Subcutaneous abdominal adipose tissue (tissue), 5 donors: Measurements from ENCODE around the gene HMBS.
"Not testable (repeated sequence)": the region's sequence is repeated elsewhere in the genome, so short reads cannot be mapped to it uniquely, and the experiment has no call there.

Experiments used
- H3K27ac ChIP-seq: one replicate; pipeline ENCODE4 v1.7.0; 2013; ENCODE audit warnings: low read depth, mild to moderate bottlenecking, inconsistent platforms, low read length, moderate library complexity
- H3K27me3 ChIP-seq, 5 donors: one replicate each; pipeline ENCODE4 v1.7.0; 2013; ENCODE audit warnings: low read length in 5 of 5, inconsistent platforms in 1 of 5; ENCODE audit not compliant: control insufficient read depth in 5 of 5, insufficient read depth in 4 of 5
- H3K36me3 ChIP-seq, 5 donors: one replicate each; pipeline ENCODE4 v1.7.0; 2013; ENCODE audit warnings: low read length in 5 of 5; ENCODE audit not compliant: control insufficient read depth in 5 of 5, insufficient read depth in 5 of 5
- H3K4me1 ChIP-seq, 5 donors: one replicate each; pipeline ENCODE4 v1.7.0; 2013; ENCODE audit warnings: low read length in 5 of 5, mild to moderate bottlenecking in 3 of 5, moderate library complexity in 1 of 5; ENCODE audit not compliant: control insufficient read depth in 5 of 5, insufficient read depth in 5 of 5
- H3K4me3 ChIP-seq, 5 donors: one replicate each; pipeline ENCODE4 v1.7.0; 2013; ENCODE audit warnings: low read length in 5 of 5, low read depth in 1 of 5
- H3K9ac ChIP-seq, 5 donors: one replicate each; pipeline ENCODE4 v1.7.0; 2013; ENCODE audit warnings: low read length in 5 of 5, mild to moderate bottlenecking in 4 of 5, moderate library complexity in 3 of 5
- H3K9me3 ChIP-seq, 5 donors: one replicate each; pipeline ENCODE4 v1.7.0; 2013; ENCODE audit warnings: low read length in 5 of 5; ENCODE audit not compliant: control insufficient read depth in 5 of 5
- donor health status: healthy.
- donor health status: healthy.
- donor health status: healthy.
- donor health status: healthy.
- donor health status: healthy.

Gene HMBS

DNA sequence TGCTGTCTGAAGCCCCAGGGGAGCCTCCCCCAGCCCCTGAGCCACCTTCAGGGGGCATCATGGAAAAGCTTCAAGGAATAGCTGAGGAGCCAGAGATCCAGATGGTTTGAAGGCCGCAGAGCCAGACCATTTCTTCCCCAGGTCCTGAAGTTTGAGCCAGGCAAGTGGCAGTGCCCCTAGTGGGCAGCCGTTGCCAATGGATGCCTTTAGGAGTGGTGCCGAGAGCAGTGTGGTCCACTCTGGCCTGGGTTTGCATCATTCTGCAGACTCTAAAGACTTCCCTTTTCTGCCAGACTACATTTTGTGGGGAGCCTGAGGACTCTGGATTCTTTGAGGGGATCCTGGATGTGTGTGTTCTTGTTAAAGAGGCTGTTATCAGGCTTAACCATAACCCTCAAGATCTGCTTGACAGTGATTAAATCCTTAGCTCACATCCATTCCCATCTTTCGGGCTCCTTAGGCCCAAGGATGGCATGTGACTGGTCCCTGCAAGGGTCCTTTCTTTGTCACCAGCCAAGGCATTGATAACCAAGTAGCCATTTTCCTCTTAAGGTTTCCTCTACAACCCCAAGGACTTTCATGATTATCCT, 49.8 kb downstream of the HMBS start:
- H3K36me3 ChIP-seq = peaks cover 5 to 51% (median 47%) of the 10 kb centered on the region in 5 donors
- no peak overlapping the region for H3K27ac ChIP-seq

GRCh38 chr11:119139276-119139675, 54.6 kb downstream of the HMBS start:
- H3K4me1 ChIP-seq, H3K9ac ChIP-seq, H3K4me3 ChIP-seq: not testable (repeated sequence)

More for the DNA sequence above, 49.8 kb downstream of the HMBS start:
- Histone ChIP-seq H3K4me1 (peaks cover 0 to 9% (median 0%) of the 10 kb centered on the region in 5 donors), H3K27me3 (no peaks in the 10 kb centered on the region), H3K9me3 (no peaks in the 10 kb centered on the region), H3K4me3 (no peak overlapping the region), H3K9ac (no peak overlapping the region)

More at GRCh38 chr11:119139276-119139675, 54.6 kb downstream of the HMBS start:
- peaks cover 0 to 10% (median 4%) of the 10 kb centered on the region in 5 donors for H3K36me3 ChIP-seq
- not testable (repeated sequence) for H3K27me3 ChIP-seq, H3K9me3 ChIP-seq, H3K27ac ChIP-seq
